ENCODE measurements around the gene RASIP1.
"Not testable (repeated sequence)": the region's sequence is repeated elsewhere in the genome, so short reads cannot be mapped to it uniquely, and the experiment has no call there.

Gene RASIP1

GRCh38 chr19:48698046-48698445 is 42.4 kb downstream of the RASIP1 start:
- no peak for DNase-seq

- DNase-seq = no peak
These were observed 43.9 kb downstream of the RASIP1 start for GRCh38 chr19:48696353-48697010.

GRCh38 chr19:48695743-48696352 is 44.6 kb downstream of the RASIP1 start, which contains the start of gene FUT2:
TSS of gene FUT2 (plus strand) at chr19:48695971. CDS start at chr19:48702957, 6,986 bp downstream.
- DNase-seq = no peak

GRCh38 chr19:48693629-48694028 is 46.8 kb downstream of the RASIP1 start:
- not testable (repeated sequence) for DNase-seq

- no peak for DNase-seq
These were observed 51.0 kb downstream of the RASIP1 start for GRCh38 chr19:48689449-48689848.

GRCh38 chr19:48687776-48688175 is 52.6 kb downstream of the RASIP1 start:
- DNase-seq = no peak

GRCh38 chr19:48686637-48687036 is 53.8 kb downstream of the RASIP1 start:
- DNase-seq = not testable (repeated sequence)

- DNase-seq = no peak
These were observed 54.3 kb downstream of the RASIP1 start for GRCh38 chr19:48686088-48686487.

GRCh38 chr19:48685583-48685982 is 54.8 kb downstream of the RASIP1 start:
- no peak for DNase-seq

GRCh38 chr19:48683349-48683748 is 57.1 kb downstream of the RASIP1 start:
- peak; percentile 57 for DNase-seq

- no peak for DNase-seq
These were observed 59.3 kb downstream of the RASIP1 start for GRCh38 chr19:48681127-48681470.

- no peak for DNase-seq
These were observed 59.8 kb downstream of the RASIP1 start for GRCh38 chr19:48680436-48681126.

GRCh38 chr19:48680006-48680405 is 60.4 kb downstream of the RASIP1 start:
- not testable (repeated sequence) for DNase-seq

- no peak for DNase-seq
These were observed 62.2 kb downstream of the RASIP1 start for GRCh38 chr19:48678201-48678600.

- no peak for DNase-seq
These were observed 63.5 kb downstream of the RASIP1 start for GRCh38 chr19:48676887-48677286.

GRCh38 chr19:48676487-48676886 is 63.9 kb downstream of the RASIP1 start:
- DNase-seq = no peak

GRCh38 chr19:48674921-48675824 is 65.2 kb downstream of the RASIP1 start:
- DNase-seq = peak; percentile 84

- no peak for DNase-seq
These were observed 66.1 kb downstream of the RASIP1 start for GRCh38 chr19:48674216-48674809.

- no peak for DNase-seq
These were observed 66.8 kb downstream of the RASIP1 start for GRCh38 chr19:48673436-48674100.

- DNase-seq = no peak
These were observed 67.4 kb downstream of the RASIP1 start, which contains the start of gene NTN5 for GRCh38 chr19:48672994-48673393. TSS of gene NTN5 (minus strand) at chr19:48673017. CDS start at chr19:48670986, 2,031 bp downstream.

- no peak for DNase-seq
These were observed 68.9 kb downstream of the RASIP1 start for GRCh38 chr19:48671446-48671995.
